Subcutaneous abdominal adipose tissue (tissue), 5 donors: ENCODE measurements around the gene RAD51D.
"Not testable (repeated sequence)": the region's sequence is repeated elsewhere in the genome, so short reads cannot be mapped to it uniquely, and the experiment has no call there.

Experiments used
- H3K27ac ChIP-seq: one replicate; pipeline ENCODE4 v1.7.0; 2013; ENCODE audit warnings: low read depth, mild to moderate bottlenecking, inconsistent platforms, low read length, moderate library complexity
- H3K27me3 ChIP-seq, 5 donors: one replicate each; pipeline ENCODE4 v1.7.0; 2013; ENCODE audit warnings: low read length in 5 of 5, inconsistent platforms in 1 of 5; ENCODE audit not compliant: control insufficient read depth in 5 of 5, insufficient read depth in 4 of 5
- H3K36me3 ChIP-seq, 5 donors: one replicate each; pipeline ENCODE4 v1.7.0; 2013; ENCODE audit warnings: low read length in 5 of 5; ENCODE audit not compliant: control insufficient read depth in 5 of 5, insufficient read depth in 5 of 5
- H3K4me1 ChIP-seq, 5 donors: one replicate each; pipeline ENCODE4 v1.7.0; 2013; ENCODE audit warnings: low read length in 5 of 5, mild to moderate bottlenecking in 3 of 5, moderate library complexity in 1 of 5; ENCODE audit not compliant: control insufficient read depth in 5 of 5, insufficient read depth in 5 of 5
- H3K4me3 ChIP-seq, 5 donors: one replicate each; pipeline ENCODE4 v1.7.0; 2013; ENCODE audit warnings: low read length in 5 of 5, low read depth in 1 of 5
- H3K9ac ChIP-seq, 5 donors: one replicate each; pipeline ENCODE4 v1.7.0; 2013; ENCODE audit warnings: low read length in 5 of 5, mild to moderate bottlenecking in 4 of 5, moderate library complexity in 3 of 5
- H3K9me3 ChIP-seq, 5 donors: one replicate each; pipeline ENCODE4 v1.7.0; 2013; ENCODE audit warnings: low read length in 5 of 5; ENCODE audit not compliant: control insufficient read depth in 5 of 5
- donor health status: healthy.
- donor health status: healthy.
- donor health status: healthy.
- donor health status: healthy.
- donor health status: healthy.

The RAD51D gene

GRCh38 chr17:35045458-35045979 is 74.1 kb downstream of the RAD51D start:
- not testable (repeated sequence) for H3K36me3 ChIP-seq, H3K9me3 ChIP-seq, H3K27me3 ChIP-seq, H3K27ac ChIP-seq, H3K9ac ChIP-seq, H3K4me3 ChIP-seq
- peaks cover 4 to 28% (median 21%) of the 10 kb centered on the region in 5 donors for H3K4me1 ChIP-seq

- no peak overlapping the region for H3K9ac ChIP-seq
- no peak overlapping the region for H3K4me3 ChIP-seq
- H3K27me3 ChIP-seq, result no peaks in the 10 kb centered on the region
- H3K27ac ChIP-seq, result no peak overlapping the region
- H3K36me3 ChIP-seq, result no peaks in the 10 kb centered on the region
- H3K4me1 ChIP-seq, result peaks cover 4 to 25% (median 17%) of the 10 kb centered on the region in 5 donors
- no peaks in the 10 kb centered on the region for H3K9me3 ChIP-seq
Observed at GRCh38 chr17:35044181-35044580, 75.5 kb downstream of the RAD51D start.
